HepG2 (cell line): ENCODE measurements around the gene GPR155. TPM values are rescaled to one million over a fixed set of nuclear protein-coding genes. Genes with fewer than 3 reads are reported as not detected.
A peak's percentile ranks its signal among the peaks of the same experiment; 100 is the strongest.

Source experiments
- ATF7 ChIP-seq, 2 experiments: fragments of 450-650 bp in 1 of 2; sonication (generic) in 1 of 2; formaldehyde crosslinking in 1 of 2; IDR thresholded peaks; 2 replicates each; pipeline versions ENCODE4 v1.4.0 to v1.6.1; 2016 to 2020; ENCODE audit warnings: antibody characterized with exemption in 1 of 2, mild to moderate bottlenecking in 1 of 2, missing genetic modification reagents in 1 of 2
- CCAR2 ChIP-seq: fragments of 200-400 bp; formaldehyde crosslinking; optimal IDR thresholded peaks from 2 replicates; pipeline ENCODE3; 2018; ENCODE audit warnings: low read depth, mild to moderate bottlenecking, low read length, moderate library complexity
- DMTF1 ChIP-seq: sonication (generic); formaldehyde crosslinking; IDR thresholded peaks from 2 replicates; pipeline ENCODE4 v1.4.0; 2020; ENCODE audit warnings: mild to moderate bottlenecking, missing genetic modification reagents
- FOXA3 ChIP-seq: IDR thresholded peaks from 2 replicates; pipeline ENCODE4 v1.6.1; 2016; ENCODE audit warnings: missing genetic modification reagents, missing compliant biosample characterization
- HNRNPH1 ChIP-seq: fragments of 200-400 bp; formaldehyde crosslinking; optimal IDR thresholded peaks from 2 replicates; pipeline ENCODE3; 2017; ENCODE audit warnings: mild to moderate bottlenecking, low read depth, low read length
- HNRNPK ChIP-seq: fragments of 200-400 bp; formaldehyde crosslinking; IDR thresholded peaks from 2 replicates; pipeline ENCODE4 v1.6.1; 2018; ENCODE audit warnings: low read length, low read depth, moderate library complexity, mild to moderate bottlenecking; ENCODE audit not compliant: poor library complexity, severe bottlenecking
- IKZF4 ChIP-seq: sonication (generic); formaldehyde crosslinking; IDR thresholded peaks from 2 replicates; pipeline ENCODE4 v1.5.1; 2020; ENCODE audit warnings: borderline replicate concordance, mild to moderate bottlenecking, low read depth, missing genetic modification reagents; ENCODE audit errors: not compliant biosample characterization
- KDM1A ChIP-seq: IDR thresholded peaks from 2 replicates; pipeline ENCODE4 v1.6.1; 2016; ENCODE audit warnings: missing compliant biosample characterization
- KDM4B ChIP-seq: sonication (generic); formaldehyde crosslinking; IDR thresholded peaks from 2 replicates; pipeline ENCODE4 v1.4.0; 2020; ENCODE audit warnings: missing genetic modification reagents
- KLF11 ChIP-seq: IDR thresholded peaks from 2 replicates; pipeline ENCODE4 v1.6.1; 2016; ENCODE audit warnings: missing compliant biosample characterization
- MLLT10 ChIP-seq: sonication (generic); formaldehyde crosslinking; IDR thresholded peaks from 2 replicates; pipeline ENCODE4 v1.4.0; 2020; ENCODE audit warnings: missing genetic modification reagents
- NCOA1 ChIP-seq: sonication (generic); formaldehyde crosslinking; IDR thresholded peaks from 2 replicates; pipeline ENCODE4 v1.9.0; 2021; ENCODE audit warnings: missing genetic modification reagents
- NFIB ChIP-seq: sonication (generic); formaldehyde crosslinking; IDR thresholded peaks from 2 replicates; pipeline ENCODE4 v1.9.0; 2021; ENCODE audit warnings: missing genetic modification reagents, mild to moderate bottlenecking, borderline replicate concordance
- NFYB ChIP-seq: sonication (generic); formaldehyde crosslinking; IDR thresholded peaks from 2 replicates; pipeline ENCODE4 v1.4.0; 2020; ENCODE audit warnings: missing genetic modification reagents
- RAD21 ChIP-seq: fragments of 450-650 bp; formaldehyde crosslinking; IDR thresholded peaks from 2 replicates; pipeline ENCODE4 v1.5.0; 2020; ENCODE audit warnings: mild to moderate bottlenecking
- RBAK ChIP-seq: sonication (generic); formaldehyde crosslinking; IDR thresholded peaks from 2 replicates; pipeline ENCODE4 v1.5.1; 2020; ENCODE audit warnings: mild to moderate bottlenecking, missing genetic modification reagents
- RORA ChIP-seq: sonication (generic); formaldehyde crosslinking; IDR thresholded peaks from 2 replicates; pipeline ENCODE4 v1.5.0; 2020; ENCODE audit warnings: mild to moderate bottlenecking, missing genetic modification reagents, moderate library complexity
- SALL1 ChIP-seq: sonication (generic); formaldehyde crosslinking; IDR thresholded peaks from 2 replicates; pipeline ENCODE4 v1.8.0; 2022; ENCODE audit warnings: mild to moderate bottlenecking, missing genetic modification reagents
- SNAPC2 ChIP-seq: sonication (generic); formaldehyde crosslinking; IDR thresholded peaks from 2 replicates; pipeline ENCODE4 v1.8.1; 2022; ENCODE audit warnings: mild to moderate bottlenecking, missing genetic modification reagents
- SP2 ChIP-seq: sonication (generic); formaldehyde crosslinking; IDR thresholded peaks from 2 replicates; pipeline ENCODE4 v1.5.1; 2020; ENCODE audit warnings: mild to moderate bottlenecking, missing genetic modification reagents
- TBX3 ChIP-seq: fragments of 450-650 bp; IDR thresholded peaks from 2 replicates; pipeline ENCODE4 v1.6.1; 2017; ENCODE audit warnings: antibody characterized with exemption, mild to moderate bottlenecking, inconsistent platforms, borderline replicate concordance
- ZFP36L2 ChIP-seq: sonication (generic); formaldehyde crosslinking; IDR thresholded peaks from 2 replicates; pipeline ENCODE4 v1.4.0; 2020; ENCODE audit warnings: missing genetic modification reagents
- ZFP37 ChIP-seq: sonication (generic); formaldehyde crosslinking; IDR thresholded peaks from 2 replicates; pipeline ENCODE4 v1.4.0; 2020; ENCODE audit warnings: missing genetic modification reagents, borderline replicate concordance
- ZFYVE20 ChIP-seq: sonication (generic); formaldehyde crosslinking; IDR thresholded peaks from 2 replicates; pipeline ENCODE4 v1.8.0; 2023; ENCODE audit warnings: low read depth, mild to moderate bottlenecking, moderate library complexity, missing genetic modification reagents, borderline replicate concordance
- ZNF20 ChIP-seq: sonication (generic); formaldehyde crosslinking; IDR thresholded peaks from 2 replicates; pipeline ENCODE4 v1.4.0; 2020; ENCODE audit warnings: mild to moderate bottlenecking, moderate library complexity, missing genetic modification reagents
- ZNF274 ChIP-seq: sonication (generic); formaldehyde crosslinking; IDR thresholded peaks from 2 replicates; pipeline ENCODE4 v1.5.1; 2020; ENCODE audit warnings: mild to moderate bottlenecking, missing genetic modification reagents
- ZNF34 ChIP-seq: sonication (generic); formaldehyde crosslinking; IDR thresholded peaks from 2 replicates; pipeline ENCODE4 v1.4.0; 2020; ENCODE audit warnings: mild to moderate bottlenecking, missing genetic modification reagents, borderline replicate concordance
- ZNF451 ChIP-seq: sonication (generic); formaldehyde crosslinking; IDR thresholded peaks from 2 replicates; pipeline ENCODE4 v1.5.0; 2020; ENCODE audit warnings: mild to moderate bottlenecking, missing genetic modification reagents
- ZNF501 ChIP-seq: sonication (generic); formaldehyde crosslinking; IDR thresholded peaks from 2 replicates; pipeline ENCODE4 v1.5.1; 2020; ENCODE audit warnings: mild to moderate bottlenecking, moderate library complexity, missing genetic modification reagents
- ZNF580 ChIP-seq: IDR thresholded peaks from 2 replicates; pipeline ENCODE4 v1.6.1; 2016; ENCODE audit warnings: low read depth, borderline replicate concordance
- ZNF747 ChIP-seq: sonication (generic); formaldehyde crosslinking; IDR thresholded peaks from 2 replicates; pipeline ENCODE4 v1.8.1; 2023; ENCODE audit warnings: missing genetic modification reagents, mild to moderate bottlenecking, borderline replicate concordance
- ZNF790 ChIP-seq: sonication (generic); formaldehyde crosslinking; IDR thresholded peaks from 2 replicates; pipeline ENCODE4 v1.8.0; 2022; ENCODE audit warnings: missing genetic modification reagents, mild to moderate bottlenecking, borderline replicate concordance
- polyA plus RNA-seq, 8 experiments: library from polyadenylated mRNA; depleted of rRNA in 3 of 8; stranded (reverse) in 7 of 8; unstranded in 1 of 8; fragments of >200 nt; fragmentation: Illumina TruSeq in 4 of 8; extraction: Trizol in 4 of 8; gene quantifications; 2 replicates each; pipeline versions ENCODE4 v1.2.1 to v1.2.3, GENCODE V29; 2011 to 2016; ENCODE audit warnings: low read depth in 4 of 8, missing spikeins in 1 of 8, mixed read lengths in 1 of 8; ENCODE audit not compliant: insufficient read depth in 1 of 8
- total RNA-seq, 5 experiments: library from RNA; depleted of rRNA; stranded (reverse); fragments of >200 nt; fragmentation: Illumina TruSeq; extraction: Trizol; gene quantifications; 2 replicates each; pipeline ENCODE4 v1.2.3, GENCODE V29; 2016; ENCODE audit warnings: low read depth in 1 of 5

The GPR155 gene
- total and polyA plus RNA-seq, 2 of the 13 experiments (the other 11 are each of a cell fraction or from before 2014, with no cell fraction given): 0.15 to 0.49 TPM

- no peak for TF ChIP-seq KDM1A
- no peak for TF ChIP-seq NFIB (CRISPR knock-in tag)
- no peak for TF ChIP-seq RORA (CRISPR knock-in tag)
- no peak; the same call in 1 of the 2 replicates for TF ChIP-seq NFYB (CRISPR knock-in tag)
- peak; percentile 63 for TF ChIP-seq SALL1 (CRISPR knock-in tag)
- no peak for TF ChIP-seq RBAK (CRISPR knock-in tag)
- no peak for TF ChIP-seq ZNF747 (CRISPR knock-in tag)
- no peak for TF ChIP-seq ZNF34 (CRISPR knock-in tag)
- no peak for TF ChIP-seq ZNF790 (CRISPR knock-in tag)
- TF ChIP-seq CCAR2: no peak
- no peak for TF ChIP-seq KLF11 (CRISPR knock-in tag)
- TF ChIP-seq HNRNPH1: no peak
- no peak for TF ChIP-seq ATF7 (IDR thresholded peaks at IDR 0.05)
- TF ChIP-seq ATF7 (CRISPR knock-in tag; IDR thresholded peaks at IDR 0.05): no peak
- no peak for TF ChIP-seq ZFYVE20 (CRISPR knock-in tag)
- TF ChIP-seq DMTF1: no peak
- TF ChIP-seq ZNF580: no peak
- TF ChIP-seq ZNF20 (CRISPR knock-in tag): no peak
- TF ChIP-seq MLLT10 (CRISPR knock-in tag): no peak
- no peak for TF ChIP-seq KDM4B (CRISPR knock-in tag)
- no peak for TF ChIP-seq ZFP37 (CRISPR knock-in tag)
- peak; percentile 21; the same call in 1 of the 2 replicates for TF ChIP-seq ZNF501 (CRISPR knock-in tag)
- no peak for TF ChIP-seq IKZF4 (CRISPR knock-in tag)
- TF ChIP-seq TBX3: no peak
- TF ChIP-seq SP2: peak; percentile 43; the same call in 1 of the 2 replicates
- no peak for TF ChIP-seq ZFP36L2 (CRISPR knock-in tag)
- no peak for TF ChIP-seq FOXA3 (CRISPR knock-in tag)
- no peak for TF ChIP-seq SNAPC2
- TF ChIP-seq HNRNPK: no peak
- peak; percentile 72; the same call in 1 of the 2 replicates for TF ChIP-seq ZNF274 (CRISPR knock-in tag)
- TF ChIP-seq RAD21 (CRISPR knock-in tag): no peak
- no peak for TF ChIP-seq ZNF451 (CRISPR knock-in tag)
- TF ChIP-seq NCOA1 (CRISPR knock-in tag): no peak
Observed at GRCh38 chr2:174486563-174487107, at the start of gene GPR155 (continued).
